Activated T-cell treated with anti-CD3 and anti-CD28 coated beads for 1 hour (primary cell): ENCODE measurements around the gene MRPS23.
A peak's percentile ranks its signal among the peaks of the same experiment; 100 is the strongest.
"Not testable (repeated sequence)": the region's sequence is repeated elsewhere in the genome, so short reads cannot be mapped to it uniquely, and the experiment has no call there.

Source experiments
- DNase-seq: peaks from one replicate; pipeline ENCODE4 v3.0.0-alpha.2; 2020; ENCODE audit warnings: low read depth

The MRPS23 gene

DNA sequence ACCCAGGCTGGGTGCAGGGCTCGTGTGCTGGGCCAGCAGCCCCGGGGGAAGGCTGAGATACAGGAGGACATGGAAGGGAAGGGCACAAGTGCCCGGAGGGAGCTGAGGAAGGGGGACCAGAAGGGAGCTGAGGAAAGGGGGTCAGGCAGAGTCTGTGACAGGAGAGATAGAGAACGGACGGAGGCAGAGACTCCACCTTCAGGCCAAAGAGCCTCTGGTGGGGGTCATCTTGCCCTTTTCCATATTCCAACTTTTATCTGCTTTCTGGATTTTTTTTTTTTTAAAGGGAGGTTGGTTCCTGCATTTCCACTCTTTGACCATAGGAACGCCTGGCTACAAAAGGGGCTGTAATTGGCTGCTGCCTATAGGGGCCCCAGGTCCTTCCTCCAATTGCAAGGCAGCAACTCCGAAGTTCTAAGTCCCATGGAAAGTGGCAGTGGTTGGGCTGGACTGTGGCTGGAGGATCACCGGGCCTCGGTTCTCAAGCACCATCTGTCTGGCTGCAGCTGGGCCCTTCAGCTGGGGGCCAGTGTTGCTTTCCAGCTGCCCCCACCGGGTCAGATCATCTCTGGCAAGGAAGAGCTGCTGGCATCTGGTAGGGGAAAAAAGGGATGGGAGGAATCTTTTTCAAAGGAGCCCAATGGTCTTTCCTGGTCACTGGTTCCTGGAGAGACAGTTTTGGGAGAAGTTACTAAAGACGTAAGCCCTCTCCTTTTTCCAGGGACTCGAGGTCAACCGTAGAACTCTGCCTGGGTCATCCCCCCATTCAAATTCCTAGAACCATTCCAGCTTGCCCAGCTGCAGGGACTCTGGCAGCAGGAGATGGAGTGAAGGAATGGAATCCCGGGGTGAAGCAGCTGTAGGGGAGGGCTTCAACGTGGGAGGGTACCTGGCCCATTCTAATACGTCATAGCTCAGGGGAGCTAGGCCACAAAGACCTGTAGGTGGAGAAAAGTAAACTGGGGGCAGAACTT is 13.1 kb upstream of the MRPS23 start:
- no peak for DNase-seq

DNA sequence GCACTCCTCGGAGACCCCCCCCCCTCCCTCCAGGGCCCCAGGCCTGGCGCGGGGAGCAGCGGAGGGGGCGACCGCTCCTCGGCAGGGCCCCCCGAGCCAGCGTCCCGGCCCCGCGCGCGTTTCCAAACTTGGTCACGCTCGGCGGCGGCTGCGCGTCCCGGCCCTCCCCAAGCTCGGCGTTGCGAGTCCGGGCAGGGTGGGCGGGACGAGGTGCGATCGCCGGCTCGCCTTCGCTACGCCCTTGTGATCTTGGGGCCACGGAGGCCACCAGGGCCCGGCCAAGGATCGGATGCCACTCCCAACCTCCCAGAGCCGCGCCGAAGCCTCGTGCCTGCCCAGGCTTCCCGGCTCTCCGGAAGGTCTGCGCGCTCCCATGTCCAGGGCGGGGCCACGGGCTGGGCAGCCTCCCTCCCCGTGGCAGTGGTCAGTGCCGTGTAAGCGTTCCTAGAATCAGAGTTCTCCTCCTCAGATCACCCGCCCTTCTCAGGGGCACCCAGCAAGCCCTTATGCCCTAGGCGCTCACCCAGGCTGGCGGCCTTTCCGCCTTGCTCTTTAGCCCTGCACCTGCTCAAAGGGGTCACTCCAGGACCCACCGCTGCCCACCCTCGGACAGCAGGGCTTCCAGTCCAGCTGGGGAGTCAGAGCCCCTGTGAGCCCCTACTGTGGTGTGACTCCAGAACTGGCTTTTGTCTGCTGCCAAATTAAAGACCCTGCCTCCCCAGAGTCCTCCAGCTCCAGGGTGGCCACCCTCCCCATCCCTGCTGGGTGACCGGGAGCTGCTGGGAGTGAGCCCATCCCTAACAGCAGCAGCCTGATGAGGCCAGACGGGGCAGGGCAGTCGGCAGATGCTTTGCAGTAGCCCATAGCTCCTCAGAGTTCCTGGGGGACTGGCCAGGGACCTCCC is 12.2 kb upstream of the MRPS23 start:
- no peak for DNase-seq

DNA sequence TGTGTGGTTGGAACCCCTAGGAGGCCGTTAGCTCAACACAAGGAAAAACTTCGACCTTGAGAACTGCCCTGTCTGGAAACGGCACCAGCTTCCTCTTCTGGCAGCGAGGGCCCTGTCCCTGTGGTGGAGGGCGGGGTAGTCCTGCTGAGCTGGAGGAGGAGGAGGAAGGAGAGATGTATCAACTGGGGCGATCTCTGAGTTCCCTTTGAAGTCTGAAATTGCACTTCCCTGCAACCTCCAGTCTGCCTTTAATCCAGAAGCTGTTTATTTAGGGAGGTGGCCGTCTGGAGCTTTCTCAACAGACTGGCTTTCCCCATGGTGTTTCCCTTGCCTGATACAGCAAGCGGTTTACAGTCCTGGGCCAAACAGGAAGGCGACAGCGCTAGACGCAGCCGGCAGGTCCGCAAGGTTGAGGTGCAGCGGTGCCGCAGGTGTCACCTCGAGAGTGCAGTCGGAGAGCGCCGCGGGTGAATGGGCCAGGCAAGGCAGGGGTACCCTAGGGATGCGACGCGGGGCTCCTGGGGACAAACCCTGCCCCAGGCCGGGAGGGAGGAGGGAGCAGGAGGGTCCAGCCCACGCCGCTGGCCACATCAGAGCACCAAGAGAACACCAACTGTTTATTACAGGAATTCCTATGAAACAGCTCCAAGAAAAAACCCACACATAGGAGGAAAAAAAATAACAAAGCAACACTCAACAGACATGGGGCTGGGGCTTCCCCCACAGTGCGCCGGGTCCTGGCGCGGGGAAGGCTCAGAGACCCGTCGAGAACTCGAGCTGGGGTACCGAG is 11.4 kb upstream of the MRPS23 start:
- peak; percentile 29 for DNase-seq

DNA sequence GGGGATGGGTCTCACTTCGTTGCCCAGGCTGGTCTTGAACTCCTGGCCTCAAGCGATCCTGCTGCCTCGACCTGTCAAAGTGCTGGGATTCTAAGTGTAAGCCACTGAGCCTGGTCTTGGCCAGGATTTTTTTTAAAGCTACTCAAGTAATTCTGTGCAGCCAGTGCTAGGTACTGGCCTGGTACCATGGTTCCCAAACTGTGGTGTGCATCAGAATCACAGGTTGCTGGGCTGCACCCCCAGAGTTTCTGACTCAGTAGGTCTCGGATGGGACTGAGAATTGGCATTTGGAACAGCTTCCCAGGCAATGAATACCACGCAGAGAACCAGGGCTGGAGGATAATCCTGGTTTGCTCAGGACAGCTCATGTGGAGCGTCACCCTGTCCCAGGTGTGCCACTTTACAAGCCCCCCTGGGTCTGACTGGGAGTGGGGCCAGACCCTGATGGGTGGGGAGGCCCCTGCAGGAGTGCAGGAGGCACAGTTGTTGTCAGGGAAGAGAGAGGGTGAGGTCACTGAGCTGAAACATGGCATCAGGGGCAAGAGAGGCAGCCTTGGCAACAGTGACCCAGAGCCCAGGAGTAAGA is 10.7 kb upstream of the MRPS23 start:
- DNase-seq: no peak

DNA sequence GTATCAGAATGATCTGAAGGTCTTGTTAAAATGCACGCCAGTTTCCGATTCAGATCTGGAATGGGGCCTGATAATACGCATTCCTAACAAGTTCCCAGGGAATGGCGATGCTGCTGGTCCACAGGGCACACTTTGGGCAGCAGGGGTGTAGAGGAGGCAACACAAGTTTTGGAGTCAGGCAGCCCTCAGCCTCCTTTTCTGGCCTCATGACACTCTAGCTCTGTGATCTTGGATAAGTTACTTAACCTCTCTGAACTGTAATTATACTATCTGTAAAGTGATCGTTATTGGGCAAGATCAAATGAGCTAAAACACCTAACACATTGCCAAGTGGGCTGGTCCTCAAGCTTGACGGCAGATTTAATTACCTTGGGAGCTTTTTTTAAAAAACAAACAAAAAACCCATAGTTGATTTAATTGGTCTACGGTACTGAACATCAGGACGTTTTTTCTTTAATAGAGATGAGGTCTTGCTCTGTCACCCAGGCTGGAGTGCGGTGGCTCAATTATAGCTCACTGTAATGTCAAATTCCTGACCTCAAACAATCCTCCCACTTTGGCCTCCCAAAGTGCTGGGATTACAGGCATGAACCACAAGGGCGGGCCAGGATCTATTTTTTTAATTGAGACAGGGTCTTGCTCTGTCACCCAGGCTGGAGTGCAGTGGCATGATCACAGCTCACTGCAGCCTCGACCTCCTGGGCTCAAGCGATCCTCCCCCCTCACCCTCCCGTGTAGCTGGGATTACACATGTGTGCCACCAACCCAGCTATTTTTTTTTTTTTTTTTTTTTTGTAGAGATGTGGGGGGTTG is 10.0 kb upstream of the MRPS23 start:
- no peak for DNase-seq

DNA sequence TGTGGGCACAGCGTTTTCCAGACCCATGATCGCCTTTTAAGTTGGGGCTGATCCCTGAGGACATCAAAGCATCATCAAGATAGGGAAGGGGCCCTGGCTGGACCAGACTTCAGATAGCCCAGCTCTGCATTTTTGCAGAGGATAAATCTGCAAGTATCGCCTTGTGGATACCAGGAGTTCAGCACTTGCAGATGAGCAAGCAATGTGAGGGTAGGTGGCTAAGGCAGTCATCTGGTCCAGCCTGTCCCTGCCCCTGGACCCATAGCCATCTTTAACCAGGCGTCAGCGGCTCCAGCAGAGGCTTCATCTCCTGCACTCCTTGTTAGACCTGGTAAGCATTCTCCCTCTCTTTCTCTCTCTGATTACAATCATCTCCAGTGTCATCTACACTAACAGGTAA is 9.0 kb upstream of the MRPS23 start:
- DNase-seq: no peak

GRCh38 chr17:57856792-57857620 is 7.2 kb upstream of the MRPS23 start:
- DNase-seq: no peak

GRCh38 chr17:57855391-57856035 is 5.7 kb upstream of the MRPS23 start:
- DNase-seq: no peak

GRCh38 chr17:57853695-57854094 is 3.9 kb upstream of the MRPS23 start:
- DNase-seq: no peak

GRCh38 chr17:57852955-57853328 is 3.1 kb upstream of the MRPS23 start:
- no peak for DNase-seq

GRCh38 chr17:57852092-57852954 is 2.5 kb upstream of the MRPS23 start:
- no peak for DNase-seq

DNA sequence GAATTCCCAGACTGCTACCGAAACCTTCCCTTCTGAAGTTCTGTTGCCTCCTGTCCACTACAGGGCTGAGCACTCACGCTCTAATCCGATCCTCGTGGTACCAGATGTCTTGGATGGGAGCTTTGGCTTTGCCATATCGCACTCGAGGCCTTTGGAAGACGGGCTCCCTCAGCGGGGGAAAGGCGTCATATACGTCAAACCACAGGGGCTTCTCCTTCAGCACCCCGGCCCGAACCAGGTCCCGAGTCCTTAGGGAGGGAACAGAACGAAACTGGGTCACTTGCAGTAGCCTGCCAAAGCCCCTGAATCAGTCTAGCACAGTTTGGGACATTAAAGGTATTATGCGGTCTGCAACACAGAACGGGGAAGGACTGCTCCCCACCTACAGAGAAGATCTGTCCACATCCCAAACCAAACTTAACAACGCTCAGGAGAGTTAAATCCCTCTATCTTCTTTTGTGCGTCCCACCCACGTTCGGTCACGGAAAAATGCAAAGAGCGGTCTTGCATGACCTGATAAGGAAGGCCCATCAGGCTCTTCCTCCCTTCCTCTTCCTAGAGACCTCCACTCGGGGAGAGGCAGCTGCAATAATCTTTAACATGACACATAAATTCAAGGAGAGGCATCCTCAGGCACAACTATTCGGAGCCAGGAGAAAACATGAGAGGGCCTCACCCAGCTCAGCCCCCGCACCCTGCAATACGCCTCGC is 526 bp downstream of the MRPS23 start:
- DNase-seq: no peak

DNA sequence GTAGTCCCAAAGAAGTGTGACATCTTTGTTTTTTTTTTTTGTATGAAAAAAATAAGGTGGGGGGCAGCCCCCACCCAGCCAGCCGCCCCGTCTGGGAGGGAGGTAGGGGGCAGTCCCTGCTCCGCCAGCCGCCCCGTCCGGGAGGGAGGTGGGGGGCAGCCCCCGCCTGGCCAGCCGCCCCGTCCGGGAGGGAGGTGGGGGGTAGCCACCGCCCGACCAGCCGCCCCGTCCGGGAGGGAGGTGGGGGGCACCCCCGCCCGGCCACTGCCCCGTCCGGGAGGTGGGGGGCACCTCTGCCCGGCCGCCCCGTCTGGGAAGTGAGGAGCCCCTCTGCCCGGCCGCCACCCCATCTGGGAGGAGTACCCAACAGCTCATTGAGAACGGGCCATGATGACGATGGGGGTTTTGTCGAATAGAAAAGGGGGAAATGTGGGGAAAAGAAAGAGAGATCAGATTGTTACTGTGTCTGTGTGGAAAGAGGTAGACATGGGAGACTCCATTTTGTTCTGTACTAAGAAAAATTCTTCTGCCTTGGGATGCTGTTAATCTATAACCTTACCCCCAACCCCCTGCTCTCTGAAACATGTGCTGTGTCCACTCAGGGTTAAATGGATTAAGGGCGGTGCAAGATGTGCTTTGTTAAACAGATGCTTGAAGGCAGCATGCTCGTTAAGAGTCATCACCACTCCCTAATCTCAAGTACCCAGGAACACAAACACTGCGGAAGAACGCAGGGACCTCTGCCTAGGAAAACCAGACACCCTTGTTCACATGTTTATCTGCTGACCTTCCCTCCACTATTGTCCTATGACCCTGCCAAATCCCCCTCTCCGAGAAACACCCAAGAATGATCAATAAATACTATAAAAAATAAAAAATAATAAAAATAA is 3.5 kb downstream of the MRPS23 start:
- DNase-seq: not testable (repeated sequence)

DNA sequence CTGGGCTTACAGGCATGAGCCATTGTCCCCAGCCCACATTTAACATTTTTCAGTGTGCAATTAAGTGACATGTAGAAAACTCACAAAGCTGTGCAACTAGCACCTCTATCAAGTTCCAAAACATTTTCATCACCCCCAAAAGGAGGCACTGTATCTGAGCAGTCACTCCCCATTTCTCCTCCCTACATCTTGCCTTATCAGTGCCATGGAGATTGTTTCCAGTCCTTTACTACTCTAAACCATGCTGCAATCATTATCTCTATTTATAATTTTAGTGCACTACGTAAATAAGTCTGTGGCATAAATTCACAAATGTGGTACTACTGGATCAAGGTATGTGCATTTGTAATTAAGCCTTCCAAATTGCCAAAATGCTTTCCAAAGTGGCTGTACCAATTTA is 7.6 kb downstream of the MRPS23 start:
- DNase-seq: no peak

- no peak for DNase-seq
These were observed 10.3 kb downstream of the MRPS23 start for GRCh38 chr17:57839571-57839923.

GRCh38 chr17:57838857-57839570 is 10.8 kb downstream of the MRPS23 start:
- no peak for DNase-seq
